Ishikawa (cell line): ENCODE data around the gene CHGA.

ENCODE experiments used
- CEBPB ChIP-seq: IDR thresholded peaks from 2 replicates; pipeline ENCODE4 v1.6.1; 2012
- EGR1 ChIP-seq: IDR thresholded peaks from 2 replicates; pipeline ENCODE4 v1.6.1; 2012
- EP300 ChIP-seq: IDR thresholded peaks from 2 replicates; pipeline ENCODE4 v1.6.1; 2012; ENCODE audit warnings: borderline replicate concordance
- NFIC ChIP-seq: IDR thresholded peaks from 2 replicates; pipeline ENCODE4 v1.6.1; 2012
- RAD21 ChIP-seq: IDR thresholded peaks from 2 replicates; pipeline ENCODE4 v1.6.1; 2012; ENCODE audit warnings: low read depth
- REST ChIP-seq: IDR thresholded peaks from 2 replicates; pipeline ENCODE4 v1.6.1; 2012; ENCODE audit warnings: low read depth, mild to moderate bottlenecking
- TAF1 ChIP-seq: IDR thresholded peaks from 2 replicates; pipeline ENCODE4 v1.6.1; 2012; ENCODE audit warnings: low read depth, mild to moderate bottlenecking
- USF1 ChIP-seq: IDR thresholded peaks from 2 replicates; pipeline ENCODE4 v1.6.1; 2012
- YY1 ChIP-seq: IDR thresholded peaks from 2 replicates; pipeline ENCODE4 v1.6.1; 2012; ENCODE audit warnings: low read depth

GRCh38 chr14:92944976-92945375 is 22.0 kb downstream of the CHGA start:
- TF ChIP-seq TAF1 (no peak), NFIC (no peak), CEBPB (no peak), YY1 (no peak), USF1 (no peak), EP300 (no peak), RAD21 (no peak), REST (no peak), EGR1 (no peak)
